ENCODE measurements around the gene KIAA1614. TPM values are rescaled to one million over a fixed set of nuclear protein-coding genes. Genes with fewer than 3 reads are reported as not detected.
A peak's percentile ranks its signal among the peaks of the same experiment; 100 is the strongest.
"Not testable (repeated sequence)": the region's sequence is repeated elsewhere in the genome, so short reads cannot be mapped to it uniquely, and the experiment has no call there.

Gene KIAA1614
- polyA plus RNA-seq, 10 donors, result 7.1 to 13.3 (median 9.8) TPM

DNA sequence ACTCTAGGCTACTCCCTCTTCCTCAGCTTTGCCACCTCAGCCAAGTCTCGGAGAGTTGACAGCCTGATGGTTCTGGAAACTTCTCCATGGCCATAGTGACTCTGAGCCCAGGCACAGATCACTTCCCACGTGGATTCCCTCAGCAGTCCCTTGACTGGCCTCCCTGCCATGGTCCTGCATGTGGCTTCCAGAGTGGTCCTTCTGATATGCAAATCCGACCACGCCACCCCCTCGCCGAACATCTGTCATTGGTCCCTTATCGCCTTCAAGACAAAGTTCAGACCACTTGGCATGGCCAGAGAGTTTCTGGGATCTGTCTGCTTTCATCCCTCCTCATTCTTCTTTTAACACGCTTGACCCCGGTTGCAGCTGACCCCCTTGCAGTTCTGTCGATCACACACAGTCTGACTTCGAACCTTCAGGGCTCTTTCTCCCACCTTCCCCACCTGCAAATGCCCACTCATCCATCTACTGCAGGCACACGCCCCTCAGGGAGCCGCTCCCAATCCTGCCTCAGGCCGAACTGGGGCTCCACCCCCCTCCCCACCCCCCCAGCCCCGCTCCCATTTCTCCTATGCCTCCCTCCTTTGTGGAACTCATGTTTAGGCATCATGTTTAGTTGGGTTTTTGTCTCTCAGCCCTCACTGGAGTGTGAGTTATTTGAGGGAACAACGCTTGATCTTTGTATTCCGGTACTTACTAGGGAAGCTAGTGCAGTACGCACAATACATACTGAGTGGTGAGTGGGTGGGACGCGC, 29.0 kb downstream of the KIAA1614 start:
- no peak for DNase-seq

DNA sequence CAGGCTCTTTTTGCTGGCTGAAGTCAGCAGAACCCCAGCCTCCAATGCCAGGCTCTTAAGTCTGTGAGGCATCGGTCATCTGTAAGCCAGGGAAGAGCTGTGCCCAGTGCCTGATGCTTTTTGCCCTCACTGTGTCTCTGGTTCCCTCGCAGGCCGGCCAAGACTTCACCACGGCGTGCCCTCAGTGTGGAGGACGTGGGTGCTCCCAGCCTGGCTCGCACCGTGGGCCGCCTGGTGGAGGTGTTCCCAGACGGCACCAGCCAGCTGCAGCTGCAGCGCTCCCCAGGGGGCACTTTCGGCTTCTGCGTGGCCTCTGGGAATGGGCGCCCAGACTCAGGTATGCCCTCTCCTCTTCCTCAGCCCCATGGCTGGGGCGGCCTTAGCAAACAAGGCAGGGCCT, 32.5 kb downstream of the KIAA1614 start:
- DNase-seq, result no peak

DNA sequence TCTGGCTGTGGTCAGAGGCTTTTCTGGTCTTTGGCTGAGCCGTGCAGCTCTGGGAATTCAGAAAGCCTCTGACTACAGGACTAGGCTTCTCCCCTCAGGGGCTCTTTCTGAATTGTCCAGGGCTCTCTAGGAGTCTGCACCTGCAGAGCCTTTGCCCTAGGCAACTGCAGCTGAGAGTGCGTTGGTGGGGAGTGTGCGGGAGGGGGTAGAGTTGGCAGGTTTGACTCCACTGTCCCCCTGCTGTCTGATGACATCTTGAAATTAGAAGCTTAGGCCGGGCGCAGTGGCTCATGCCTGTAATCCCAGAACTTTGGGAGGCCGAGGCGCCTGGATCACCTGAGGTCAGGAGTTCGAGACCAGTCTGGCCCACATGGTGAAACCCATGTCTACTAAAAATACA, 32.9 kb downstream of the KIAA1614 start:
- DNase-seq, result no peak

DNA sequence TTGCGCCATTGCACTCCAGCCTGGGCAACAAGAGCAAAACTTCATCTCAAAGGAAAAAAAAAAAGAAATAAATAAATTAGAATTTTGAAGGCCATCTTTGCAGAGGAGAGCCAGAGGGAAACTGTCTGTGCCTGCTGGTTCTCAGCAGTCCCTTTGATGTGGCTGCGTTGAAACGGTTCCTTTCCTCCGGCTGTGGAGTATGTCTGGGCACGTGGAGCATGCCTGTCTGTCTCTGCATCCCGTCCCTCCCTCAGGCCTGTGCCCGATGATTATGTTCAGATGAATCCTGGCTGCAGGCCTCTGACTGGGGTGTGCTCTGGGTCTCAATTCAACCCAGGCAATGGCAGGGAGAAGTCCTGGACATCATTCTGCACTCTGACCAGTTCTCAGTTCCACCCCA, 33.4 kb downstream of the KIAA1614 start:
- no peak for DNase-seq

DNA sequence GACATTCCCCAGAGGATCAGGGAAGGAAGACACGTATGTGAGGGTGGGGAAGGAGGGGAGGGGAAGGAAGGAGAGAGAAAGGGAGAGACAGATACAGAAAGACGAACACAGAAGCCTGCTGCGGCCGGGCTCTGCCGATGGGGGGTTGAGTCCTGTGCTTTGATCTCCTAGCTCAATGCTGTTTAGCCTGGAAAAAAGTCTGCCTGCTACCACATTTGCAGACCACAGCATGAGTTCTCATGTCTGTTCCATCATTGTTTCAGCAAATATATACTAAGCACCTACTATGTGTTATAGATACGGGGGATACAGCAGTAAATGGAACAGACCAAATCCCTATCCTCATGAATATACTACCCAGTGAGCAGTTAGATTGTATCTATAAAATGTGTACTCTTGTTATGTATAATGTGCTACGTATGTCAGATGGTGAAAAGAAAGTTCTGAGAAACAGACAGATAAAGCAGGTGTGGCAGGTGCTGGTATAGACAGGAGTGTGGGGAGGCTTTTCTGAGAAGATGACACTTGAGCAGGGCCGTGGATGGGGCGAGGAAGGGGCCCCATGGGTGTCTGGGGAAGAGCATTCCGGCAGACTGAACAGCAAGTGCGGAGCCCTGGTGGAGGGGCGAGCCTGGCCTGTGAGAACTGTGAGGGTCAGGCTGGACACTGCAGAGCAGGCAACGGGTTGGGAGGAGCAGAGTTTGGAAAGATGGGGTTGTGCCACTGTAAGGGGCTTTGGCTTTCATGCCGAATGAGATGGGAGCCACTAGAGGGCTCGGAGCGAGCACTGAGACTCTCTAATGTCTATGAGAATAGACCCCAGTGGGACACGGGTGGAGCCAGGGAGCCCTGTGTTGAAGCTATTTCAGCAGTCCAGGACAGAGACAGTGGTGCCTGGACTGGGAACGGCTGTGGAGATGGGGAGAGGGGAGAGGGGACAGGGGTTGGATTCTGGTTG, 34.1 kb downstream of the KIAA1614 start:
- DNase-seq, result no peak

DNA sequence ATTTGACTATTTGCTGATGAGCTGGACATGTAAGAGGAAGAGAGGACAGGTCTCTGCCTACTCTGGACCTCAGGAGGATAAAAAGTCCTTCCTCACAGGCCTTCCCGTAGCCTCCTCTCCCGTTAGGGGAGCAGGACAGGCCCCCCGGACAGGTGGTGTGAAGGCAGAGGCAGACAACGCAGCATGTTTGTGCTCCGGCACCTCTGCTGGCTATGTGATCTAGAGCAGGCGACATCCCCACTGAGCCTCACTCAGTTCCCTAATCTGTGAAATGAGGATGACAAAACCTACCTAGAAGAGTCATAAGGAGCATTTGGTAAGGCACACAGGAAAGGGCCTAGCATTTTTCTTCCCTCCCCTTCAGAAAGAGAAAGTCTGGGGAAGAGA, 34.8 kb downstream of the KIAA1614 start:
- no peak for DNase-seq

DNA sequence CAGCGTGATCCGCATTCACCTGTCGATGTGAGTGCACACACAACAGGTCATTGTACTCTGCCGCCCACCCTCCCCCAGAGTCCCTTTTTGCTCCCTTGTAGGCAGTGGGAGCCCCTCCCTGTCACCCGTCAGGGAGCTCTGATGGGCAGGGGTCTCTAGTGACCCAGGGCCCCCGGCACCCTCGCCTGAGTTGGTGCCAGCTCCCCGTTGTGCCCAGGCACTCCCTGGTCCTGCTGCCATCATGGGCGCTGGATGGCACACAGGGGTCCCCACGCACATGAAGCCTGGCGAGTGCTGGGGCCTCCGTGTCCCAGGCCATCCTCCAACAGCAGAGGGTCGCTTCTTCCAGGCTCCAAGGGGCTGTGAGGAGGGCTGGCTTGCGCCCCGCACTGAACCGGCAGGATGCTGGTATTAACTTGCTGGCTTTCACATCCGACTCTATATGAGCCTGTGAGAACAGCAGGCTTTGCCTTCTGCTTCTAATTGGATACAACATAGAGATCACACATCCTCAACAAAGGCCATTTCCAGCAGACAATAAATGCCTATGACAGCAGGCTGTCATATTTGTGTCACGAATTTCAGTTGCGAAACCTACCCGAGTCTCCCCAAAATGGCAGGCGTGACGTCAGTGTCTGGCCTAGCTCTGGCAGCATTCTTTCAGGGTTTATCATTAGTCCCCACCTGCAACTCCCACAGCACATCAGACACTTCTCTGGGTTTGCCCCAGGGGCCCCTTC, 35.4 kb downstream of the KIAA1614 start:
- DNase-seq, result no peak

DNA sequence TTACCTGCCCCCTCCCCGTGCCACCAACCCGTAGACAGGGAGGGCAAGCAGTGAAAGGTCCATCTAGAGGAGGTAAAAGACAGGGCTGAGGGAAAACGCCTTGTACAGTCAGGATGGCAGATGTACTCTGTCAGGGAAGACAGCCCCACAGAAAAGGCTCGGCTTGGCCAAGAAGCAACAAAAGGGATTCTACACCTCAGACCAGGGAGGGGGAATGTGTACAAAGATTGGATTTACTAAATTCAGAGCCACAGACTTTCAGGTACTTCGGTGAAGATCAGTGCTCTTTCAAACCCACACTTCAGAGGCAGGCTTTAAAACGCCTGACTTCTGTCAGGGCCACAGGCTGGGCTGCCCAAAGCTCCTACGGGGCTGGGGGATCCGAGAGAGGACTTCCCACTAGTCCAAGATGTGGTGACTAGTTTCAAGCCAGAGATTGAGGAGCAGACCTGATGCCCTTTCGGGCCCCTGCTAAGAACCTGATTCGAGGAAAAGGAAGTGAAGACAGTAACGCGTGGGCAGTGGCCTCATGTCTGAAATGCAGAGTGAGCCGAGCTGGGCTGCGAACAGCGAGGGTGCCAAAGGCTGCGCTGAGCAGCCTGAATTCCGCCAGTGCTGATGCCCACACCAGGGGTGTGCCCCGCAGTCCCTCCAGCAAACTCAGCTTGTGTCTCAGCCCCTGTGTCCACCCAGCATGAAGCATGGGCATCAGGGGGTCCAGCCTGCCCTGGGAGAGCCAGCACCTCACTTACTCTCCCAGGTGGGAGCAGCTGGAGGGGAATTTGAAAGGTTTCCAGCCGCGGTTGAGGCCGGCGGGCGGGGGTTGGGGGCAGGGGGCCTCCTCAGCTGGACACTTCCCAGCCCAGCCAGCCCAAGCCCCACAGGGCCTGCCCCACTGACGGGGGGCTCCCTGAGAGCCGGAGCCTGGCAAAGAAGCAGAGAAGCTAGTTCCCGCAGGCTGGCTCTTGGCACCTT, 36.2 kb downstream of the KIAA1614 start:
- no peak for DNase-seq

DNA sequence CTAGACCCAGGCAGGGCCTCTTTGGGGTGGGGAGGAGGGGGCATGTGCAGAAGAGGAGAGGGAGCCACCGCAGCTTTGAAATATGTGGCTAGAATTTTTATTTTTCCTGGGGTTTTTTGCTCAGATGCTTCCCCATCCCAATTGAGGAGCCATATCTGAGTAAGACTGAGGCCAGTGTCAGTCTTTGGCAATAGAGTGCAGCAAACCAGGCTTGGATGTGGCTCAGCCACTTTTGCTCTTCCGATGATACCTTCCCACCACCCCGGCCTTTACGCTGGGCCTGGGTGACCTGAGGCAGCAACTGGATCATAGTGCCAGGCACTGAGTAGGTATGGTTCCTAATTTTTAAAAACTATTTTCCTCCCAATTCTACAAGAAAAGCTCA, 36.9 kb downstream of the KIAA1614 start:
- no peak for DNase-seq

DNA sequence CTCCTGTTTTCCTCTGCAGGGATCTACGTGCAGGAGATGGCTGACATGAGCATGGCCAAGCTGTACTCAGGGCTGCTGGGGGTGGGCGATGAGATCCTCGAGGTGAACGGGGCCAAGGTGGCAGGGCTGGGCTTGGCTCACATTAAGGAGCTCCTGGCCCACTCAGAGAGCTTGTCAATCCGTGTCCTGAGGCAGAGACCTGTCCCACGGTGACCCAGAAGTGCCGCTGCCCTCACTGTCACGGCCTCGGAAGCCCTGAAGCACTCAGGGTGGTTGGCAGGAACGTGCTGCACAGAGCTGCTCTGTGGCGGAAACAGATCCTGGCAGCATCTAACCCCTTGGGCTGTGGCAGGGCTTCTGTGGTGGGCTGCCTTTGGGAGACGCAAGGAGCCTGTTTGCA, 37.6 kb downstream of the KIAA1614 start:
- no peak for DNase-seq

DNA sequence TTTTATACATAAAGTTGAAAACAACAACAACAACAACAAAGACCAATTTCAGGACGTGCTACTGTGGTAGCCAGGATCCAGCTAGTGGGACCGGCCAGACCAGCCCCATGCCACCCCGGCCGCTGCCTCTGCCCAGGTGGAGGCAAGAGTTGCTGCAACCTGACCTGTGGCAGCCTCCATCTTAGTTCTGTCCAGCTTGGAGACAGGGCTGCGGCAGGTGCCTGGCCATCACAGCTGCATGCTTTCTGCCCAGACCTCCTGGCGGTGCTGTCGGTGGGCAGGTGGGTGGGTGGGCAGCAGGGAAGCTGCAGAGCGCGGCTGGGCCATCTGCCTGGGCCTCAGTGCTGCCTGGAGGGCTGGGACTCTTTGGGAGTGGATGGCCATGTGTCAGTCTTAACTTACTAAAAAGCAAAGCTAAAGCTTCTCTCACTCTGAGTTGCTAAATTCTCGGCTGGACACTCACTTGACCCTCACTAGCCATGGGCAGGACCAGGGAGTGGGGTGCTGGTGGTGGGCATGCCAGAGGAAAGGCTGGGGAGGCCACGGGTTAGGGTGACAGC, 38.6 kb downstream of the KIAA1614 start:
- no peak for DNase-seq

DNA sequence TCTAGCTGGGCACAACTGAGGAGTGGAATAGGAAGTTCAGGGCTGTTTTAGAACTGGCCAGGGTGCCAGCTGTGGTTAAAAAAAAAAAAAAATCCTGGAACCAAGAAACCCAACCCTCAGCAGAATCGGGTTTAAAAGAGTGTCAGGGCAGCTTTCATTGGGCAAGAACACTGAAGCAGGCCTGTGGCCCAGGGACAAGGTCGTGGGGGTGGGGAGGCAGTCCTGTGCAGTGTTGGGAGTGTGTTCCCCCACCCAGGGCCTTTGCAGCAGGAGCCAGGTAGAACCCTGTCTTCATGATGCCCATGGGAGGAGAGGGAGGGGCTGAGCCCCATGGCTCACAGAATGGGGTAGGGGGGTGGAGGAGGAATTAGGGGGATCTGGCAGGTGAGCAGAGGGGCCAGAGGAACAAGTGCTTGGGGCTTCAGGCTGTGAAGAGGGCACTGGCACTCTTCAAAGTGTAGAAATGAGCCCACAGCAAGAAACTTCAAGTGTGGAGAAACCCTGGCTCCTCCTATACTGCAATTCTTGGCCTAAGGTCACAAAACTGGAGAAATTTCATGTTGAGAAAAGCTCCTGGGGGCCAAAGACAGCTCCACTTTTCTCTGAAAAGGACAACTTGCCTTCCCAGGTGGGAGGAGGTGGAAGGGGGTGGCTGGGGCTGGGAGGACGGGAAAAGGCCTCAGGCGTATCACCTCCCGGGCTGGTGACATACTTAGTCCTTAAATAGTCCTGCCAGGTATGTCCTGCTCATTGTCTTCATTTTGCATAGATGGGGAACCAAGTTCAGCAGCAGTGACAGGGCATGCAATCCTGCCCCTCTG, 39.3 kb downstream of the KIAA1614 start:
- no peak for DNase-seq

DNA sequence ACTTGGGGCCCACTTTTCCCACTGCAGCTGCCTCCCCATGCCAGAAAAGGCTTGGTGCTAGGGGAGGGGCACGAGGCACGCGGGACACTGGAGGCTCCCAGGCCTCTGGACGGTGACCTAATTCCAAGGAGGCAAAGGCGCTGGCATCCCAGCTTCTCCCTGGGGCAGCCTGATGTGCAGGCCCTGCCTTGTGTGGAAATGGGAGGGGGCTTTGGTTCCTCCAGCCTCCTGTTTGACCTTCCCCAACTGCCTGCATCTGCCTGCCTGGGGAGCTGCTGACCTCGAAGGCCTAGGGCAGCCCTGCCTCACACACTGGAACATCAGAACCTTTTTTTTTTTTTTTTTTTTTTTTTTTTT, 39.9 kb downstream of the KIAA1614 start:
- DNase-seq, result no peak

DNA sequence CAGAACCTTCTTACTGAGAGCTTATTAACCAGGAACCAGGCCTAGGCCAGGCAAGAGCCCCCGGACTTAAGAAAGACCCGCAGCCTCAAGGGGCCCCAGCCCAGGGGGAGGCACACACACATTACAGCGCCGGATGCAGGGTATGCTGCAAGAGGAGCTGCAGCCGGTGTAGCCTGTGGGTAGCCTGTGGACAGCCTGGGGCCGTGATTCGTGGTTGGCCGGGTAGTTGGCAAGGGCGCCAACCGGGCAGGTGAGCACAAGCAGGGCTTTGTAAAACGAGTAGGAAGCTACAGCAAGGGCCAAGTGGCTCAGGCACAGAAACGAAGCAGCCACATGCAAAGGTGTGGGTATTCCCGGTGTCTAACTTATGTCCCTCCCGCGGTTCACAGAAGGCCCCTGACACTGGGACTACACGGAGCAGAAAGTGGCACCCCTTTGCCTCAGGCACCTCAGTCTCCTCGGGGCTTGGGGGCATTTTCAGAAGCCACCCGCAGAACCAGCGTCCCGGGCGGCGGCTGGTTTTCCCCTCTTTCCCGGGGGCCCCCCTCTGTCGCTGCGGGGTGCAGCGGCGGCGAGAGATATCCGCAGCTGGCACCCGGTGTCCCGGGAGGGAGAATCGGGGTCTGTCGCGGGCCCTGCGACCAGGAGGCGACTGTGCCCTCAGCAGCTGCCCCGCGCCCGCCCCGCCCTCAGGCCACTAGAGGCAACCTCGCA, 40.8 kb downstream of the KIAA1614 start:
- DNase-seq, result peak in 1 of 3 donors; percentile 54

DNA sequence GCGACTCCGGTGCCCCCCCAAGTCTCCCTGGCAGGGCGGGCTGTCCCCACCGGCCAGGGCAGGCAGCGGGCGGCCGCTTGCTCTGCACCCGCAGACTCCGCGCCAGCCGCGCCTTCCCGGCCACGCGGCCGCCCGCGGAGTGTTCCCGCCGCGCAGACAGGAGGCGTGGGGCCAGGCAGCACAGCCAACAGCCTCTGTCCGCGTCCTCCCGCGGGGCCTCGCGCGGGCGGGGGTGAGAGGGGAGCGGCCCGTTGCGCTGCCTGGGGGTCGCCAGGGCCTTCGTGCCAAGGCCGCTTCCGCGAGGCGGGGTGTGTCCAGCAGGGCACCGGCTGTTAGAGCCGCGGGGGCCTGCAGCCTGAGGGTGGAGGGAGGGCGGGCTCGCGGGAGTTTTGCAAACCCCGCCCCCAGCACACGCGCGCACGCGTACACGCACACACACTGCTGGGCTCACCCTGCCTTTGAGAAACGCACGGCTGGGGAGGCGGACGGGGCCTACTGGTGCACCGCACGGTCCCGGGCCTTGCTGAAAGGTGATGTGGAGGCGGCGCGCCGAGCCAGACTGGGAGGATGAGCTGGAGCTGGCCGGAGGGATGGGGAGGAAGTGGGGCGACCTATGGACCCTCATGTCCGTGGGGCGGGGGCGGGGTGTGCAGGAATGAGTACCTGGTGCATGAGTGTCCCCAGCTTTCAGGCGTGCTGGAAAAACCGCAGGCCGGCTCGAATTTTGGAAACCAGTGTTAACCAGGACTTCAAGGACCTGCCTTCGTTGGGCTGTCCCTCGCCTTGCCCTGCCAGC, 41.5 kb downstream of the KIAA1614 start:
- peak; percentile 63 to 94 (median 74) for DNase-seq

DNA sequence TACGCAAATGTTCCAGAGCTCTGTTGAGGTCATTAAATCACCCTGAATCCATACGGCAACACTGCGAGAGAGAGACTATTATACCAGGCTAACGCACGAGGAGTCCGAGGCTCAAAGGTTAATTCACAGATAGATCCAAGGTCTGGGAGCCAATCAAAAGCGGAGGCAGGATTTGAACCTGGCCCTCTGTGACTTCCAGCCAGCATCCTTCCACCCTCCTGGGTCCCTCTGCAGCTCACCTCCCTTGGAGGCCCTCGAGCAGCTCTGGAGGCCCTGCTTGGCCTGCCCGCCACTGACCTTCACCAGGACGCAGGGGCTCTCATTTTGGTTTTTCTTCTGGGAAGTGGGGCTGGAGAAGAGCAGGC, 42.1 kb downstream of the KIAA1614 start:
- no peak for DNase-seq

DNA sequence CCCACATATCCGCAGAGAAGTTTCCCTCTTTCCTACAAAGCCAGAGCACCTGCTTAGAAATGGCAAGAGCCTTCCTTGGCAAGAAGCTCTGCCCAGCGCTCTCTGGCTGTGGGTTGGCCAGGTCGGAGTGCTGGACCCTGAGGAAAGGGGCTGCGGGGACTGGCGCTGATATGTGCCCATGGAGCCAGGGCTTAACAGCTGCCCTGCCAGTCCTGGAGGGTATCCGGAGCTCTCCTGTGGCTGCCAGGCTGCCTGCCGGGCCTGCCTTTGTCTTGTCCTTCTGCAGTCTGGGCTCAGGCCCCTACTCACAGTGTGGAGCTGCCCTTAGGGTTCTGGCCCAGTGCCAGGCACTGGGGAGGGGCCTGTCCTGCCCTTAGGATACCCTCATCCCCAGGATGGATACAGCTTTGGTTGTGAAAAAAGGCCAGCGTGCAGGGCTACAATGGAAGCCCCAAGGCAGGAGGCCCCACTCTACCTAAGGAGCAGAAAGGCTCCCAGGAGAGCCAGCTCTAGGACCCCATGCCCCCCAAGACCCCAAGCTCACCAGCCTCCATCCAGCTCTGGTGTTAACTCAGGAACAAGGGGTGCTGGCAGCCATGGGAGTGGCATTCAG, 43.4 kb downstream of the KIAA1614 start:
- DNase-seq, result peak in 1 of 3 donors; percentile 44

DNA sequence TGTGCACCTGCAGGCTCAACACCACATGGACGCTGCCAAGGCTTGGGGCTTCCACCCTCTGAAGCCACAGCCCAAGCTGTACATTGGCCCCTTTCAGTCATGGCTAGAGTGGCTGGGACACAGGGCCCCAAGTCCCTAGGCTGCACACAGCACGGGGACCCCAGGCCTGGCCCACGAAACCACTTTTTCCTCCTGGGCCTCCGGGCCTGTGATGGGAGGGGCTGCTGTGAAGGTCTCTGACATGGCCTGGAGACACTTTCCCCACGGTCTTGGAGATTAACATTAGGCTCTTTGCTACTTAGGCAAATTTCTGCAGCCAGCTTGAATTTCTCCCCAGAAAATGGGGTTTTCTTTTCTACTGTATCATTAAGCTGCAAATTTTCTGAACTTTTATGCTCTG, 46.9 kb downstream of the KIAA1614 start:
- not testable (repeated sequence) for DNase-seq

Data from muscle of back (tissue), 11 donors.